ENCODE data around the gene BCORL1.
A peak's percentile ranks its signal among the peaks of the same experiment; 100 is the strongest.

BCORL1 gene

GRCh38 chrX:130060122-130061069 lies 78.0 kb downstream of the BCORL1 start:
- no peak overlapping the region for H3K27ac ChIP-seq (ENCODE audit: low read length)
- H3K9me3 ChIP-seq (ENCODE audit: control insufficient read depth in 2 of 2, low read length in 2 of 2), result no peaks in the 10 kb centered on the region

GRCh38 chrX:130066975-130067615 lies 84.7 kb downstream of the BCORL1 start:
- Histone ChIP-seq H3K9me3 (ENCODE audit: control insufficient read depth in 2 of 2, low read length in 2 of 2) (no peaks in the 10 kb centered on the region), H3K4me1 (ENCODE audit: control insufficient read depth, insufficient read depth, low read length) (no peaks in the 10 kb centered on the region), H3K4me3 (ENCODE audit: low read length in 2 of 2) (no peak overlapping the region), H3K27ac (ENCODE audit: low read length) (no peak overlapping the region), H3K36me3 (ENCODE audit: control insufficient read depth in 2 of 2, insufficient read depth in 2 of 2, low read length in 2 of 2) (peaks cover 0 to 6% of the 10 kb centered on the region in 2 donors), H3K27me3 (ENCODE audit: control insufficient read depth in 1 of 2, insufficient read depth in 2 of 2, low read length in 2 of 2) (peaks cover 0 to 2% of the 10 kb centered on the region in 2 donors), H3K9ac (ENCODE audit: low read length in 2 of 2) (no peak overlapping the region)

More at GRCh38 chrX:130060122-130061069, 78.0 kb downstream of the BCORL1 start:
- peaks cover 16% of the 10 kb centered on the region for H3K4me1 ChIP-seq (ENCODE audit: control insufficient read depth, insufficient read depth, low read length)
- peaks cover 0 to 3% of the 10 kb centered on the region in 2 donors for H3K27me3 ChIP-seq (ENCODE audit: control insufficient read depth in 1 of 2, insufficient read depth in 2 of 2, low read length in 2 of 2)
- H3K4me3 ChIP-seq (ENCODE audit: low read length in 2 of 2), result peak overlapping the region; percentile 46 to 68
- peaks cover 0 to 2% of the 10 kb centered on the region in 2 donors for H3K36me3 ChIP-seq (ENCODE audit: control insufficient read depth in 2 of 2, insufficient read depth in 2 of 2, low read length in 2 of 2)
- H3K9ac ChIP-seq (ENCODE audit: low read length in 2 of 2), result peak overlapping the region; percentile 38 to 42

- no peak overlapping the region for H3K9ac ChIP-seq (ENCODE audit: low read length in 2 of 2)
- H3K4me3 ChIP-seq (ENCODE audit: low read length in 2 of 2), result no peak overlapping the region
- H3K27me3 ChIP-seq (ENCODE audit: control insufficient read depth in 1 of 2, insufficient read depth in 2 of 2, low read length in 2 of 2), result peaks cover 0 to 4% of the 10 kb centered on the region in 2 donors
These were observed 89.3 kb downstream of the BCORL1 start for GRCh38 chrX:130071611-130072344.

GRCh38 chrX:130072345-130072740 lies 89.9 kb downstream of the BCORL1 start:
- no peak overlapping the region for H3K9ac ChIP-seq (ENCODE audit: low read length in 2 of 2)
- no peak overlapping the region for H3K27ac ChIP-seq (ENCODE audit: low read length)
- H3K4me1 ChIP-seq (ENCODE audit: control insufficient read depth, insufficient read depth, low read length), result no peaks in the 10 kb centered on the region
- H3K36me3 ChIP-seq (ENCODE audit: control insufficient read depth in 2 of 2, insufficient read depth in 2 of 2, low read length in 2 of 2), result no peaks in the 10 kb centered on the region
- H3K4me3 ChIP-seq (ENCODE audit: low read length in 2 of 2), result no peak overlapping the region
- H3K27me3 ChIP-seq (ENCODE audit: control insufficient read depth in 1 of 2, insufficient read depth in 2 of 2, low read length in 2 of 2), result peaks cover 0 to 4% of the 10 kb centered on the region in 2 donors
- H3K9me3 ChIP-seq (ENCODE audit: control insufficient read depth in 2 of 2, low read length in 2 of 2), result no peaks in the 10 kb centered on the region

More at GRCh38 chrX:130071611-130072344, 89.3 kb downstream of the BCORL1 start:
- no peaks in the 10 kb centered on the region for H3K4me1 ChIP-seq (ENCODE audit: control insufficient read depth, insufficient read depth, low read length)
- peaks cover 0 to 3% of the 10 kb centered on the region in 2 donors for H3K36me3 ChIP-seq (ENCODE audit: control insufficient read depth in 2 of 2, insufficient read depth in 2 of 2, low read length in 2 of 2)
- no peak overlapping the region for H3K27ac ChIP-seq (ENCODE audit: low read length)
- no peaks in the 10 kb centered on the region for H3K9me3 ChIP-seq (ENCODE audit: control insufficient read depth in 2 of 2, low read length in 2 of 2)

- Histone ChIP-seq H3K4me3 (ENCODE audit: low read length in 2 of 2) (no peak overlapping the region), H3K36me3 (ENCODE audit: control insufficient read depth in 2 of 2, insufficient read depth in 2 of 2, low read length in 2 of 2) (no peaks in the 10 kb centered on the region), H3K27me3 (ENCODE audit: control insufficient read depth in 1 of 2, insufficient read depth in 2 of 2, low read length in 2 of 2) (peaks cover 0 to 2% of the 10 kb centered on the region in 2 donors), H3K4me1 (ENCODE audit: control insufficient read depth, insufficient read depth, low read length) (no peaks in the 10 kb centered on the region), H3K9me3 (ENCODE audit: control insufficient read depth in 2 of 2, low read length in 2 of 2) (no peaks in the 10 kb centered on the region), H3K27ac (ENCODE audit: low read length) (no peak overlapping the region), H3K9ac (ENCODE audit: low read length in 2 of 2) (no peak overlapping the region)
These were observed 93.3 kb downstream of the BCORL1 start for GRCh38 chrX:130075777-130076176.

- Histone ChIP-seq H3K27ac (ENCODE audit: low read length) (no peak overlapping the region), H3K36me3 (ENCODE audit: control insufficient read depth in 2 of 2, insufficient read depth in 2 of 2, low read length in 2 of 2) (no peaks in the 10 kb centered on the region), H3K4me3 (ENCODE audit: low read length in 2 of 2) (no peak overlapping the region), H3K9ac (ENCODE audit: low read length in 2 of 2) (no peak overlapping the region), H3K9me3 (ENCODE audit: control insufficient read depth in 2 of 2, low read length in 2 of 2) (no peaks in the 10 kb centered on the region), H3K27me3 (ENCODE audit: control insufficient read depth in 1 of 2, insufficient read depth in 2 of 2, low read length in 2 of 2) (peaks cover 0 to 4% of the 10 kb centered on the region in 2 donors), H3K4me1 (ENCODE audit: control insufficient read depth, insufficient read depth, low read length) (peaks cover 6% of the 10 kb centered on the region)
These were observed 97.5 kb downstream of the BCORL1 start for GRCh38 chrX:130079824-130080406.

- no peak overlapping the region for H3K27ac ChIP-seq (ENCODE audit: low read length)
- no peak overlapping the region for H3K4me3 ChIP-seq (ENCODE audit: low read length in 2 of 2)
- no peaks in the 10 kb centered on the region for H3K36me3 ChIP-seq (ENCODE audit: control insufficient read depth in 2 of 2, insufficient read depth in 2 of 2, low read length in 2 of 2)
- H3K4me1 ChIP-seq (ENCODE audit: control insufficient read depth, insufficient read depth, low read length), result peaks cover 6% of the 10 kb centered on the region
- peaks cover 0 to 4% of the 10 kb centered on the region in 2 donors for H3K27me3 ChIP-seq (ENCODE audit: control insufficient read depth in 1 of 2, insufficient read depth in 2 of 2, low read length in 2 of 2)
- H3K9ac ChIP-seq (ENCODE audit: low read length in 2 of 2), result no peak overlapping the region
- H3K9me3 ChIP-seq (ENCODE audit: control insufficient read depth in 2 of 2, low read length in 2 of 2), result no peaks in the 10 kb centered on the region
These were observed 98.4 kb downstream of the BCORL1 start for GRCh38 chrX:130080791-130081367.

- H3K27me3 ChIP-seq (ENCODE audit: control insufficient read depth in 1 of 2, insufficient read depth in 2 of 2, low read length in 2 of 2), result peaks cover 0 to 4% of the 10 kb centered on the region in 2 donors
- H3K4me3 ChIP-seq (ENCODE audit: low read length in 2 of 2), result no peak overlapping the region
- H3K4me1 ChIP-seq (ENCODE audit: control insufficient read depth, insufficient read depth, low read length), result peaks cover 6% of the 10 kb centered on the region
- no peaks in the 10 kb centered on the region for H3K36me3 ChIP-seq (ENCODE audit: control insufficient read depth in 2 of 2, insufficient read depth in 2 of 2, low read length in 2 of 2)
- H3K9me3 ChIP-seq (ENCODE audit: control insufficient read depth in 2 of 2, low read length in 2 of 2), result no peaks in the 10 kb centered on the region
- no peak overlapping the region for H3K27ac ChIP-seq (ENCODE audit: low read length)
- H3K9ac ChIP-seq (ENCODE audit: low read length in 2 of 2), result no peak overlapping the region
These were observed 99.1 kb downstream of the BCORL1 start for GRCh38 chrX:130081421-130082045.

GRCh38 chrX:130082244-130083106 lies 100.0 kb downstream of the BCORL1 start:
- Histone ChIP-seq H3K4me3 (ENCODE audit: low read length in 2 of 2) (no peak overlapping the region), H3K27ac (ENCODE audit: low read length) (no peak overlapping the region), H3K27me3 (ENCODE audit: control insufficient read depth in 1 of 2, insufficient read depth in 2 of 2, low read length in 2 of 2) (peaks cover 0 to 4% of the 10 kb centered on the region in 2 donors), H3K9me3 (ENCODE audit: control insufficient read depth in 2 of 2, low read length in 2 of 2) (no peaks in the 10 kb centered on the region), H3K9ac (ENCODE audit: low read length in 2 of 2) (no peak overlapping the region), H3K4me1 (ENCODE audit: control insufficient read depth, insufficient read depth, low read length) (peaks cover 6% of the 10 kb centered on the region), H3K36me3 (ENCODE audit: control insufficient read depth in 2 of 2, insufficient read depth in 2 of 2, low read length in 2 of 2) (no peaks in the 10 kb centered on the region)
